SKM-1 treated with dmso at 0.1 percent for 144 hours (cell line): ENCODE measurements around the gene DOCK11.
"Not testable (repeated sequence)": the region's sequence is repeated elsewhere in the genome, so short reads cannot be mapped to it uniquely, and the experiment has no call there.

ENCODE experiments used
- DNase-seq: peaks from one replicate; lab custom pipeline; 2025; ENCODE audit not compliant: unreplicated experiment; lab: John Stamatoyannopoulos, UW

DOCK11 gene

DNA sequence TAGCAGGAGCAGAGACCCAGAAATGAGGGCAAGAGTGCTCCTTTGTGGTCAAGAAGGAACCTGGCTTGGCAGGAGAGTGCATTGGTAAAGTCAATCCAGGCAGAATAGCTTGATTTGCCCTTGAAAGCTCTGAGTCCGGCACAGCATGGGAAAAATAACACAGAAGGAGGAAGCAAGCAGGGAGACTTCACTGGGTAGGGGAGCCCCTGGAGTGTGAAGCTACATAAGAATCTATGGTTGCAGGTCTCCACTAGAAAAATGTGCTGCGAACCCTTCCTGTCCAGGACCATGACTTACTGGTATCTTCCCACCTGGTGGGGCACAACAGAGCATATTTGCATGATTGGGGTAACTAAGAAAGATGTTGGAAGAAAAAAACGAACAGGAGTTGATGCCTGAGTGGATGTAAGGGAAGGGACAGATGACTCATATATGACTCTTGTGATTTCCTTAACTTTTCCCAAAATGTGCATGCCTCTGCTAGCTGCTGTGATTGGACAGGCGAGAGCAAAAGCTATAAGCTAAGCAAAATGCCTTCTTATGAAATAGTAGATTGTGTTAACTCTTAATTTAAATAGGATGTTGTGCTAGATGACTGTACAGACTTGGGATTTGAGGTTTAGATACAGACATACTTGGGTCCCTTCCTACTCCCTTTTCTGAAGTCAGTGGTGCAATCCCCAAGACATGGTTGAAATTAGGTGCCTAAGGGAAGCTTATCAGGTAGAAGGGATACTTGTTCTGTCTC lies 235.1 kb downstream of the DOCK11 start:
- no peak for DNase-seq

DNA sequence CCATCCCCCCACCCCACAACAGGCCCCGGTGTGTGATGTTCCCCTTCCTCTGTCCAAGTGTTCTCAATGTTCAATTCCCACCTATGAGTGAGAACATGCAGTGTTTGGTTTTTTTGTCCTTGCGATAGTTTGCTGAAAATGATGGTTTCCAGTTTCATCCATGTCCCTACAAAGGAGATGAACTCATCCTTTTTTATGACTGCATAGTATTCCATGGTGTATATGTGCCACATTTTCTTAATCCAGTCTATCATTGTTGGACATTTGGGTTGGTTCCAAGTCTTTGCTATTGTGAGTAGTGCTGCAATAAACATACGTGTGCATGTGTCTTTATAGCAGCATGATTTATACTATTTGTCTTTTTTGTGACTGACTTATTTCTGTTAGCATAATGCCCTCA lies 236.9 kb downstream of the DOCK11 start:
- not testable (repeated sequence) for DNase-seq

GRCh38 chrX:118734909-118735308 lies 239.3 kb downstream of the DOCK11 start:
- DNase-seq: no peak
